ENCODE data around the gene SUCLG2.

Gene SUCLG2

DNA sequence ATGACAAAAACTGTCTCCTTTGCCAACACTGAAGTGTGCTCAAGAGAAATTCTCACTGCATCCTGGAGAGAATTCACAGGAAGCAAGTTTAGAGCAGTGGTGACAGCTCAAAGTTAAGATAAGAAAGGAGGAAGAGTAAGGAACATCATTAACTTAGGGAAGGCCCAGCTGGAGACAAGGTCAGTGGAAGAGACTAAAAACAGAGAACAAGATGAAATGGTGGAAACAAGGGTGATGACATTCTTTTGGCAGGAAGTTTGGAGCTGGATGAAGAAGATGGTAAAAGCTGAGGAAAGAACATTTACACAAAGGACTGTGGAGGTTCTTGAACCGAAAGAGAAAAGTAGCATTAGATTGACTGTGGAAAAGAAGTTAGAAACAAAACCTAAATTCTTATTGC, 6.7 kb upstream of the SUCLG2 start:
- H3K9me3 Mint-ChIP-seq: peaks cover 22% of the 10 kb centered on the region
- H3K4me1 Mint-ChIP-seq: peaks cover 44% of the 10 kb centered on the region
- no peaks in the 10 kb centered on the region for H3K27me3 Mint-ChIP-seq
- CTCF ChIA-PET: no interaction called here
- peaks cover 26% of the 10 kb centered on the region for H3K36me3 Mint-ChIP-seq
- H3K27ac Mint-ChIP-seq: no peak overlapping the region
- no peak for DNase-seq
- no peak overlapping the region for H3K4me3 Mint-ChIP-seq

DNA sequence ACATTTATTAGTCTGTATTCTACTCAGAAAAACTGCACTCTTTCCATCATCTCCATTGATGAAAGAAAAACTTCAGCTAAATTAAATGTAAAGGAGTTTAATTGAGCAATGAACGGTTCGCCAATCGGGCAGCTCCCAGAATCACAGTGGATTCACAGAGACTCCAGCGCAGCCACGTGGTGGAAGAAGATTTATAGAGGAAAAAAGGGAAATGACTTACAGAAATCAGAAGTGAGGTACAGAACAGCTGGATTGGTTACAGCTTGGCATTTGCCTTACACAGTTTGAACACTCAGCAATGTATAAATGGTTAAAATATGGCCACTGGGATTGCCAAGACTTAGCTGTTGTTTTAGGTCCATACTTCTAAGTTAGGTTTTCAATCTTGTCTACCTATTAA, 2.8 kb upstream of the SUCLG2 start:
- CTCF ChIA-PET: interaction anchor here (1.1 to 2.2 kb wide), 2 partner anchors 133 to 543 kb away, joined by 3 to 5 read pairs; no protein-coding TSS in a partner anchor
- Mint-ChIP-seq H3K9me3 (peaks cover 28% of the 10 kb centered on the region), H3K27me3 (no peaks in the 10 kb centered on the region), H3K4me1 (peaks cover 48% of the 10 kb centered on the region), H3K27ac (no peak overlapping the region), H3K4me3 (no peak overlapping the region), H3K36me3 (peaks cover 32% of the 10 kb centered on the region)
- no peak for DNase-seq

DNA sequence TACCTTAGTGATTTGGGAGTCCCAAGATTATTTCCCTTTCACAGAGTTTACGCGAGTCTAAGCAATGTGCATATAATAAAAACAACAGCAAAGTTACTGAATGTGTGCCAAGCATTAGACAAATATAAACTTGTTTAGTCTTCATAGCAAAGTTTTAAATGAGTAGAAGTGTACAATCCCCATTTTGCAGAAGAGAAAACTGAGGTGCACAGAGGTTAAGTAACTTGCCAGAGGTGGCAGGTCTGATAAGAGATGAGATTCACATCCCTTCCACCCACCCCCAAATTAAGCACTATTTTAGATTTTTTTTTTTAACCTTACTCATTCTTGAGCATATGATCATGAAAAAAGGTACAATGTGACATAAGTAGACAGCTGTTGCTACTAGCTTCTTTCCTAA, 2.2 kb upstream of the SUCLG2 start:
- peaks cover 28% of the 10 kb centered on the region for H3K9me3 Mint-ChIP-seq
- CTCF ChIA-PET: interaction anchor here (1.1 to 2.2 kb wide), 3 partner anchors 133 to 684 kb away, joined by 3 to 5 read pairs (median 5); no protein-coding TSS in a partner anchor
- H3K27me3 Mint-ChIP-seq: no peaks in the 10 kb centered on the region
- peak overlapping the region; percentile 96 for H3K27ac Mint-ChIP-seq
- peaks cover 38% of the 10 kb centered on the region for H3K36me3 Mint-ChIP-seq
- peaks cover 49% of the 10 kb centered on the region for H3K4me1 Mint-ChIP-seq
- no peak for DNase-seq
- no peak overlapping the region for H3K4me3 Mint-ChIP-seq

DNA sequence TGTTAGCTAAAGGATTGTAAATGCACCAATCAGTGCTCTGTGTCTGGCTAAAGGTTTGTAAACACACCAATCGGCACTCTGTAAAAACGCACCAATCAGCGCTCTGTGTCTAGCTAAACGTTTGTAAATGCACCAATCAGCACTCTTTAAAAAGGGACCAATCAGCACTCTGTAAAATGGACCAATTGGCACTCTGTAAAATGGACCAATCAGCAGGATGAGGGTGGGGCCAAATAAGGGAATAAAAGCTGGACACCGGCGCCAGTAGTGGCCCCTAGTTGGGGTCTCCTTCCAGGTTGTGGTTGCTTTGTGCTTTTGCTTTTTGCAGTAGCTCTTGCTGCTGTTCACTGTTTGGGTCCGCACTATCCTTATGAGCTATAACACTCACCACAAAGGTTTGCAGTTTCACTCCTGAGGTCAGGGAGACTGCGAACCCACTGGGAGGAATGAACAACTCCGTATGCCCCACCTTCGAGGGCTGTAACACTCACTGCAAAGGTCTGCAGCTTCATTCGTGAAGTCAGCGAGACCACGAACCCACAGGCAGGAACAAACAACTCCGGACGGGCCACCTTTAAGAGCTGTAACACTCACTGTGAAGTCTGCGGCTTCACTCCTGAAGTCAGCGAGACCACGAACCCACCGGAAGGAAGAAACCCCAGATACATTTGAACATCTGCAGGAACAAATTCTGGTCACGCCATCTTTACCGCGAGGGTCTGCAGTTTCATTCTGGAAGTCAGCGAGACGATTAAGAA, 1.1 kb upstream of the SUCLG2 start:
- DNase-seq: peak; percentile 90
- peaks cover 48% of the 10 kb centered on the region for H3K36me3 Mint-ChIP-seq
- H3K27me3 Mint-ChIP-seq: no peaks in the 10 kb centered on the region
- CTCF ChIA-PET: interaction anchor here (1.0 to 2.2 kb wide), 6 partner anchors 9 to 683 kb away, joined by 3 to 7 read pairs (median 5); no protein-coding TSS in a partner anchor
- peaks cover 28% of the 10 kb centered on the region for H3K9me3 Mint-ChIP-seq
- H3K4me3 Mint-ChIP-seq: peak overlapping the region; percentile 73
- peaks cover 54% of the 10 kb centered on the region for H3K4me1 Mint-ChIP-seq
- H3K27ac Mint-ChIP-seq: peak overlapping the region; percentile 96

DNA sequence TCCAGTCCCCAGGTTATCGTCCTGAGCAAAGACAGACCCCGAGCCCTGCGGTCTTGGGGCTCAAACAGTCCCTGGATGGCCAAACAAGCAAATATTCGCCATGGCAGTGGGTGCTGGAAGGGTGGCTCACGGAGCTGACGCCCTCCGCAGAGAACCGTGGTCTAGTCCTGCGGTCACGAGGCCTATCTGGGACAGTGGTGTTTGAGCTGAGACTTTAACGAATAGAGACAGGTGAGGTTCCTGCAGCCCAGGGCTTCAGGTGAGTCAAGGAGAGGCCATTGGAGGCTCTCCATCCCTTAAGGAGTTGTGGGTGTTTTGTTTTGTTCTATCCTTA, 399 bp upstream of the SUCLG2 start:
- CTCF ChIA-PET: interaction anchor here (0.9 to 2.2 kb wide), 6 partner anchors 9 to 541 kb away, joined by 3 to 7 read pairs (median 4); no protein-coding TSS in a partner anchor
- H3K4me1 Mint-ChIP-seq: peaks cover 59% of the 10 kb centered on the region
- DNase-seq: peak; percentile 38

DNA sequence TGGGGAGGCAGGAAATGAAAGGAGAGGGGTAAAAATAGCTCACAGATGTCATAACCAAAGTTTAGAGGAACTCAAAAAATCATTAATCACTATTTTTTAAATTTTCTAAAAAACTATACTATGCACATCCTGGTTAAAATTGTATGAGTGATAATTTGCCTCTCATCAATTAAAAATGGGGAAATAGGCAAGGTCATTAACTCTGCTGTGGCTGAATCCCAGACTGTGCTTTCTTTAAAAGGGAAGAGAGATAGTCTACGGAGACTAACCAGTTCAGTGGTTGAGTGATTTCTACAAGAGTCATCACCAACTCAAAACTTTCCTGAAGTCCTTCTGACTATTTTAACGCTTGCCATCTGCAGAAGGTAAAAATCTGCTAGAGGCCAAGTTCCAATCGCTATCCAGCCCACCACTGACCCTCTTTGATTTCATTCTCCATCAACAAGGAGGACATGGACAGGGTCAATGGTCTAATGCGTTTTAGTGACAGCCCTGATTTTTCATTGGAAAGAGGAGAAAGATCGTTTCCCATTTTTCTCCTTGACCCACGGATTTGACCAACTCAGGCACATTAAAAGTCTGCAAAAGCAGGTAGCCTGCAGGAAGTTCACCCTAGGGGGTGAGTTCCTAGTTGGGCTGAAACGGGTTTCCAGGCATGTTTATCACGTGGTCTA, 850 bp downstream of the SUCLG2 start:
- H3K27ac Mint-ChIP-seq: peak overlapping the region; percentile 84
- no peak for DNase-seq
- peak overlapping the region; percentile 76 for H3K4me3 Mint-ChIP-seq
- no peaks in the 10 kb centered on the region for H3K27me3 Mint-ChIP-seq
- H3K9me3 Mint-ChIP-seq: peaks cover 21% of the 10 kb centered on the region
- CTCF ChIA-PET: interaction anchor here (0.9 to 1.0 kb wide), 3 partner anchors 23 to 136 kb away, joined by 3 read pairs; no protein-coding TSS in a partner anchor
- H3K4me1 Mint-ChIP-seq: peaks cover 68% of the 10 kb centered on the region
- peaks cover 53% of the 10 kb centered on the region for H3K36me3 Mint-ChIP-seq

More for the DNA sequence above, 399 bp upstream of the SUCLG2 start:
- Mint-ChIP-seq H3K36me3 (peaks cover 51% of the 10 kb centered on the region), H3K27me3 (no peaks in the 10 kb centered on the region), H3K9me3 (peaks cover 25% of the 10 kb centered on the region), H3K27ac (peak overlapping the region; percentile 96), H3K4me3 (peak overlapping the region; percentile 73)

DNA sequence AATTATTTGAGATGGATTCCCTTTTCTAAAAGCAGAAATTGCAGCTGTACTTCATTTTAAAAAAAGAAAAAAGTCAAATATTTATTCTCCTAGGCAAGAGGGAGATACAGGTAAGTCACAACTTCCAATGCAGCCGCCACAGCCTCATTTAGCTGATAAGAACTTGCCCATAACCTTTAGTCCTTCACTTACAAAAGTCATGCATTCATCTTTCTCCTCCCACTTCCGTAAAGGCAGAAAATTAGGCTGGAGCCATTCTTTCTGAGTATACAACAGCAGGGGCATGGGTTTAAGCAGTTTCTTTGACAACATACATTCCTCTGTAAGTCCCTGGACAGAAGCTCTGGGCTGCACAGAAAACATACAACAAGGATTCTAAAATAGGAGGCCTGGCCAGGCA, 4.3 kb downstream of the SUCLG2 start:
- Mint-ChIP-seq H3K36me3 (peaks cover 70% of the 10 kb centered on the region), H3K4me1 (peaks cover 53% of the 10 kb centered on the region), H3K9me3 (peaks cover 4% of the 10 kb centered on the region), H3K4me3 (no peak overlapping the region), H3K27ac (no peak overlapping the region), H3K27me3 (no peaks in the 10 kb centered on the region)
- DNase-seq: no peak
- CTCF ChIA-PET: no interaction called here

DNA sequence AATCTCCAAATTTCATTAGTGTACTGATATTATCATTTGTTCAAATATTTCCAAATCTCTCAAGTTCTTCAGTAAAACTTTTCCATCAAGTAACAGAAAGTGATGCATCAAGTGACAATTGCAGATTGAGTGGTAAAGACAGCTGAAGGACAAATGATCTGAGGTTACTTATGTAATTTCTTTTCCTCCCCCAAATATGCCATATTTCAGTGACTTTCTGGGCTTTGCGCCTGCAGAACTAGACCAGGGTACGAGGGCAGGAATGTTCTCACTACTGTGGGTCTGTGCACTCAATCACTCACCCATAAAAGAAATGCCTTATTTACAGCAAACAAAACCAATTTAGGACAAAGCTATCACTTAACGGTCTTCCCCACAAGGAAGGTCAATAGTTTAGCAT, 4.7 kb downstream of the SUCLG2 start:
- H3K9me3 Mint-ChIP-seq: peaks cover 6% of the 10 kb centered on the region
- no peak for DNase-seq
- no peak overlapping the region for H3K4me3 Mint-ChIP-seq
- no peaks in the 10 kb centered on the region for H3K27me3 Mint-ChIP-seq
- H3K27ac Mint-ChIP-seq: no peak overlapping the region
- peaks cover 73% of the 10 kb centered on the region for H3K36me3 Mint-ChIP-seq
- peaks cover 52% of the 10 kb centered on the region for H3K4me1 Mint-ChIP-seq
- CTCF ChIA-PET: no interaction called here

DNA sequence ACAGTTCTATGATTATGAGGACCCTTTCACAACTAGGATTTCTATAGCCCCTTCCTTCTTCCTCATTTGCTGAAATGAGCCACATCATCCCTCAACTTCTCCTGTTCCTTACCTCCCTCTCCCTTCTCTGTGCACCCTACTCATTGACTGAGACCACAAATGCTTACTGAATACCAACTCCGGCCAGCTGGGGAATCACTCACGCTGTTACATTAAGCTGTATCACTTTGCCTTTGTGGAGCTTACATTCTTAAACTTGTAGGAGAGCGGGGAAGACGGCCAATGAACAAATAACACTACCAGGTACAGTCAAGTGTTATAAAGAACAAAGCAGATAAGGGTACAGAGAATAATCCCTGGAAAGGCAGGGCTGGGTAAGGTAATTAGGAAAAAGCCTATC, 5.7 kb downstream of the SUCLG2 start:
- peaks cover 55% of the 10 kb centered on the region for H3K4me1 Mint-ChIP-seq
- H3K36me3 Mint-ChIP-seq: peaks cover 81% of the 10 kb centered on the region
- H3K27ac Mint-ChIP-seq: no peak overlapping the region
- H3K9me3 Mint-ChIP-seq: peaks cover 7% of the 10 kb centered on the region
- no peak overlapping the region for H3K4me3 Mint-ChIP-seq
- no peaks in the 10 kb centered on the region for H3K27me3 Mint-ChIP-seq
- CTCF ChIA-PET: no interaction called here
- no peak for DNase-seq

DNA sequence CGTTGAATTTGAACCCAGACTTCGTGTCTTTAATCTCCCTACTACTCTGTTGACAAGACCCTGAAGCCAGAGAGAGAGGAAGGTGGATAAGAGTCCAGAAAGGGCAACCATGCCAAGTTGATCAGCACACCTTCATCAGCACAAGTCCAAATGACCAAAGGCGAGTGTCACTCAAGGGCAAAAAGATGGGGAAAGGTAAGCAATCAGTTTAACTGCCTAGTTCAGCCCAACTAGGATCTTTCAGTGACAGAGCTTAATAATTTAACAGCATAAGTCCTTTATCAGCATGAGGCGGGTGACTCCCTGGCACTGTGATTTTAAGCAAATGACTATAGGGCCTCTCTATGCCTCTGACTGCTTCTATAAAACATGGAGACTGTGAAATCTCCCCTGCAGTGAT, 6.2 kb downstream of the SUCLG2 start:
- DNase-seq: no peak
- H3K9me3 Mint-ChIP-seq: peaks cover 7% of the 10 kb centered on the region
- H3K27ac Mint-ChIP-seq: no peak overlapping the region
- CTCF ChIA-PET: no interaction called here
- no peak overlapping the region for H3K4me3 Mint-ChIP-seq
- H3K36me3 Mint-ChIP-seq: peaks cover 84% of the 10 kb centered on the region
- no peaks in the 10 kb centered on the region for H3K27me3 Mint-ChIP-seq
- peaks cover 51% of the 10 kb centered on the region for H3K4me1 Mint-ChIP-seq

DNA sequence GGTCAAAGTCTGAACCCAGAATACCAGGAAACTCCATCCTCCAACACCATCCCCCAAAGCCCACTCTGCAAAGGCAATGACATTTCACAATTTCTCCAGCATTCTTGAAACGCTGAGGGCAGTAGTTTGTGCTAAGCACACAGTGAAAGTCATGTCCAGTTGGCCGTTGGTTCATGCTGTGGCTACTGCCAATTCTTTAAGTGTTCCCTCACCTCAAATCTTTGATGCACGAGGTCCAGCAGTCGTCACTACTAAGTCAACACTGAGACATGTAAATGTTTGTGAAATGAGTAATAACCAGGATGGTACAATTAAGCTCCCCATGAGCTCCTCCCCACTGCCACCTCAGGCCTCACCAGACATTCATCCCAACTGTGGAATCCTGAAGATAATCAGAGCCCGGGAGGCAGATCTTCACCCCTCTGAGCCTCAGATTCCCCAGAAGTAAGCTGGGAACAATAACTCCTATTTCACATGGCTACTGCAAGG, 7.0 kb downstream of the SUCLG2 start:
- H3K9me3 Mint-ChIP-seq: peaks cover 7% of the 10 kb centered on the region
- H3K4me1 Mint-ChIP-seq: peaks cover 43% of the 10 kb centered on the region
- CTCF ChIA-PET: no interaction called here
- H3K27me3 Mint-ChIP-seq: no peaks in the 10 kb centered on the region
- H3K4me3 Mint-ChIP-seq: no peak overlapping the region
- peaks cover 85% of the 10 kb centered on the region for H3K36me3 Mint-ChIP-seq
- no peak for DNase-seq
- no peak overlapping the region for H3K27ac Mint-ChIP-seq

DNA sequence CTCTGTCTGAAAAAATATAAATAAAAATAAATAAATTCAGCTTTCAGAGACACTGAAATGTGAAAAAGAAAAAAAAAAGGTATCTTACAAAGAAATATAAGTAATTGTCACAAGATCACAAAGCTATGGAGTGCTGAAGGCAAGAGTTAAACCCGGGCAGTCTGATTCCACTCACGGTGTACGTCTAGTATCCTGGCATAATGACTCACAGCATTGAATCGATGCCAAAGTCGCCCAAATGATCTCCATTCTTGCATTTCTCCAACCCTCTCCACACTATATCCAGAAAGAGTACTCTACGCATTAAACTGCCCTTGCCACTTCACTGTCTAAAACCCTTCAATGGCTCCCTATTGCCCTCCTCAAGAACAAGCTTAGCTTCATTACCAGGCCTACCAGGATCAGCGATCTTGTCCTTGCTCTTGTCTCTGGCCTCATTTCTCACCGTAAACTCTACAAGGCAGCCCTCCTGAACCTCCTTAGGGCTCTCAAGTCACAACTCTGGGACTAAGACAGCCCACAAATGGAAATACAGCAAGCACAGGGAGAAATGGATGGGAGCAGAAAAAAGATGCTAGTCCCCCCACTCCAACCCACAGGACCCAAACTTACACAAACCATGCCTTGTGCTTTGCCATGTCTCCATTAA, 7.7 kb downstream of the SUCLG2 start:
- Mint-ChIP-seq H3K4me3 (no peak overlapping the region), H3K27ac (no peak overlapping the region), H3K36me3 (peaks cover 83% of the 10 kb centered on the region), H3K27me3 (no peaks in the 10 kb centered on the region), H3K9me3 (peaks cover 7% of the 10 kb centered on the region), H3K4me1 (peaks cover 39% of the 10 kb centered on the region)
- CTCF ChIA-PET: no interaction called here
- DNase-seq: no peak

DNA sequence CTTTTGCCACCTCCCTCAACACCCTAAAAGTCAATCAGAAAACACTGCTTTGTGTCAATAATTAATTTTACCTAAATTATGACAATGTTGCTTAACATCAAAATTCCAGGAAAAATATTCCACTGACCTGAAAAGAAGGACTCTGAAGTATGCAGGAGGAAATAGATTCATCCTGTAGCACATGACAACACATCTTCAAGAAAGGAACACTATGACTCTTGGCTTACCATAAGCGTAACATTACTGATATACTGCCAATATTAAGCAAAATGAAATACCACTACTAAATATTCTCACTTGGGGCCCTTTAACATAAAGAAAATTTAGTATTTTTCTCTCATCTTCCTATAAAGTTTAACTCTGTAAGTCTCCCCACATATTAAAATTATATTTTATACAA, 9.6 kb downstream of the SUCLG2 start:
- no peak overlapping the region for H3K4me3 Mint-ChIP-seq
- H3K4me1 Mint-ChIP-seq: peaks cover 25% of the 10 kb centered on the region
- CTCF ChIA-PET: no interaction called here
- H3K27me3 Mint-ChIP-seq: no peaks in the 10 kb centered on the region
- H3K36me3 Mint-ChIP-seq: peaks cover 80% of the 10 kb centered on the region
- DNase-seq: no peak
- no peak overlapping the region for H3K27ac Mint-ChIP-seq
- H3K9me3 Mint-ChIP-seq: peaks cover 7% of the 10 kb centered on the region

DNA sequence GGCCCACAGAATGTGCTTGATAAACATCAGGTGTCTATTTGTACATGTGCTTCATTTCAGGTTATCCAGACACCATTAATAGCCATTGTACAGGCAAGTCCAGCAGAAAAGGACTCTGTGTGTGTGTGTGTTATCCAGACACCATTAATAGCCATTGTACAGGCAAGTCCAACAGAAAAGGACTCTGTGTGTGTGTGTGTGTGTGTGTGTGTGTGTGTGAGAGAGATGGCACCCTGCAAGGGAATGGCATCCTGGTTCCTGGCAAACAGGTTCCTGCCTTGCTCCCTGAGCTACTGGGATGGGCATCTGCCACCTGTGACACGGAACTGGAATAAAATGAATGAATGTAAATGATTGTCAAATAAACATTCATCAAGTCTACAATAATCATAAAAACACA, 11.7 kb downstream of the SUCLG2 start:
- Mint-ChIP-seq H3K36me3 (peaks cover 66% of the 10 kb centered on the region), H3K9me3 (peaks cover 7% of the 10 kb centered on the region), H3K27ac (no peak overlapping the region), H3K27me3 (no peaks in the 10 kb centered on the region), H3K4me1 (peaks cover 21% of the 10 kb centered on the region), H3K4me3 (no peak overlapping the region)
- CTCF ChIA-PET: interaction anchor here (0.6 kb wide), 1 partner anchor 489 kb away, joined by 4 read pairs; no protein-coding TSS in a partner anchor
- DNase-seq: no peak

Data from activated naive CD4-positive, alpha-beta T cell treated with anti-CD3 and anti-CD28 coated beads, Interleukin-2, amount 10 ng/mL, durations not matched to agents 7 days and 5 days (primary cell).